ENCODE results near the gene SLC66A2.

The SLC66A2 gene

DNA sequence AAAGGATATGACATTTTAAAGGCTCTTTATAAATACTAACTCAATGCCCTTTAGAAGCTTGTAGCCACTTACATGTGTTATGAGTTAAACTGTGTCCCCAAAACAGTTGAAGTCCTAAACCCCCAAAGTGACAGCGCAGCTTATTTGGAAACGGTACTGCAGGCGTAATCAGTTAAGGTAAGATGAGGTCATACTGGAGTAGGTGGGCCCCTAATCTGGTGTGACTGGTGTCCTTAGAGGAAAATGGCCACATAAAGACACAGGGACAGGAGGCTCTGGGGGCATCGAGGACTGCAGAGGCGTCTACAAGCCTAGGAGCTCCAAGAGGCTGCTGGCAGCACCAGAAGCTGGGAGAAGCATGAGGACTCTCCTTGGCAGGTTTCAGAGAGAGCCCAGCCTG lies 28.4 kb upstream of the SLC66A2 start:
- no peak for DNase-seq (ENCODE audit: low read depth)
- H3K4me3 ChIP-seq (ENCODE audit: control insufficient read depth, low read depth, low read length), result no peak overlapping the region
- TF ChIP-seq, protein P1, sequence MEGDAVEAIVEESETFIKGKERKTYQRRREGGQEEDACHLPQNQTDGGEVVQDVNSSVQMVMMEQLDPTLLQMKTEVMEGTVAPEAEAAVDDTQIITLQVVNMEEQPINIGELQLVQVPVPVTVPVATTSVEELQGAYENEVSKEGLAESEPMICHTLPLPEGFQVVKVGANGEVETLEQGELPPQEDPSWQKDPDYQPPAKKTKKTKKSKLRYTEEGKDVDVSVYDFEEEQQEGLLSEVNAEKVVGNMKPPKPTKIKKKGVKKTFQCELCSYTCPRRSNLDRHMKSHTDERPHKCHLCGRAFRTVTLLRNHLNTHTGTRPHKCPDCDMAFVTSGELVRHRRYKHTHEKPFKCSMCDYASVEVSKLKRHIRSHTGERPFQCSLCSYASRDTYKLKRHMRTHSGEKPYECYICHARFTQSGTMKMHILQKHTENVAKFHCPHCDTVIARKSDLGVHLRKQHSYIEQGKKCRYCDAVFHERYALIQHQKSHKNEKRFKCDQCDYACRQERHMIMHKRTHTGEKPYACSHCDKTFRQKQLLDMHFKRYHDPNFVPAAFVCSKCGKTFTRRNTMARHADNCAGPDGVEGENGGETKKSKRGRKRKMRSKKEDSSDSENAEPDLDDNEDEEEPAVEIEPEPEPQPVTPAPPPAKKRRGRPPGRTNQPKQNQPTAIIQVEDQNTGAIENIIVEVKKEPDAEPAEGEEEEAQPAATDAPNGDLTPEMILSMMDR (IDR thresholded peaks at IDR 0.05; ENCODE audit: control insufficient read depth, insufficient read depth, low read depth, low read length, missing control alignments), result no peak

DNA sequence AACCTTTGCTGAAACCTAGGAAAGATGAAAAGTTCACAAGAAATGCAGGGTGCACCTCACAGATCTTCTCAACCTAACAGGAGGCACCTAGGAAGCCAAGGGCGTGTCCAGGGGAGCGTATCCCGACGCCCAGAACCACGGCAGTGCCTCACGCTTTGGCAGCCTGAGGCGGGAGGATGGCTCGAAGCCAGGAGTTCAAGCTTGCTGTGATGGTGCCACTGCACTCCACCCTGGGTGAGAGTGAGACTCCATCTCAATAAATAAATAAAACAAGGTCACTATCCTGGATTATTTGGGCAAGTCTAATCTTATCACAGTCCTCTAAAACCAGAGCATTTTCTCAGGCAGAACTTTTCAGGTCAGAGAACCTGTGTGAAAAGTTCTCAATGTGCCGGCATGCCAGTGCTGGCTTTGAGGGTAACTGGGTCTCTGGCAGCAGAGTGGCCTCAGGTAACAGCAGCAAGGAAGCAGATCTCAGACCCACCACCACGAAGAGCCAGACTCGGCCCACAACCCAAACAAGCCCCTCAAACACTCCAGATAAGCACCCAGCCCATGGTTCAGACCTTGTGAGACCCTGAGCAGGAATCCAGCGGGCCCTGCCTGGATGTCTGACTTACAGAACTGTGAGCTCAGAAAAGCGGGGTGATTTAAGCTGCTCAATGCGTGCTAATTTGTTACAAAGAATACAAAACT lies 24.7 kb upstream of the SLC66A2 start:
- TF ChIP-seq, protein P1 (IDR thresholded peaks at IDR 0.05; ENCODE audit: control insufficient read depth, insufficient read depth, low read depth, low read length, missing control alignments), result no peak
- H3K4me3 ChIP-seq (ENCODE audit: control insufficient read depth, low read depth, low read length), result no peak overlapping the region
- DNase-seq (ENCODE audit: low read depth), result no peak

DNA sequence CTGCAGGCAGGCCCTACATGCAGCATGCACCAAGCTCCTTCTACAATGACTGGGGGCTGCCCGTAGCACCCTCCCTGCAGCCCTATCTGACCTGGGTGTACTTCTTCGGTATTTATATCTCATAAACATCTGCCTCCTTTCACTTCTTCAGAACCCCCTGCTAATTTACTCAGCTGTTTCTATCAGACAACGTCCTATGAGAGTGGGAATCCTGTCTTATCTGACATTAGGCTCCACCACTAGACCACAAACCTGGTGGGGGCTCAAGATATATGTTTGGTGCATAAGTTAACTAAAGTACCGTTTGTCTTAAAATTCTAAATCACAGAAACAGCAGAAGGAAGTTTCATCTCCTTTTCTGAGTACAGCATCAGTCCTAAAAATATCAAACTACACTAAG lies 23.6 kb upstream of the SLC66A2 start:
- DNase-seq (ENCODE audit: low read depth), result no peak
- TF ChIP-seq, protein P1 (IDR thresholded peaks at IDR 0.05; ENCODE audit: control insufficient read depth, insufficient read depth, low read depth, low read length, missing control alignments), result no peak
- no peak overlapping the region for H3K4me3 ChIP-seq (ENCODE audit: control insufficient read depth, low read depth, low read length)

DNA sequence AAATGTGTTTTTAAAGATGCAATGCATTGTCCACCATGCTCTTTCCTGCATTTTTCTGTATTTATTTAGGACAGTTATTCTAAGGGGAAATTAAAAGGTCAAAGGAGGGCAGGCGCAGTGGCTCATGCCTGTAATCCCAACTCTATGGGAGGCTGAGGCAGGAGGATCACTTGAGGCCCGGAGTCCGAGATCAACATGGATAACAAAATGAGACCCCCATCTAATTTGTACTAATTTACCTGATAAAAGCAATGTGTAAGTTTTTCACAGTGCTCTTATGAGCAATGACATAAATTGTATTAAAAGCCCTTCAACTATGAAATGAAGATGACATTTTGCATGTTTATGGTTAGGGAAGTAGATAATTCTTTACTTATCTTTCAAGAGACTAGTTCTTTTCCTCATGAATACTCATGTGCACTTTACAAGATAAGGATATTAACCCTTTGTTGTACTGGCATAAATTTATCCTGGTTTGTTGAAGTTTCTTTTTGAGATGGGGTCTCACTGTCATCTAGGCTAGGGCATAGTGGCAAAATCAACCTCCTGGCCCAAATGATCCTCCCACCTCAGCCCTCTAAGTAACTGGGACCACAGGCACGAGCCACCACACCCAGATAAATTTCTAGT lies 22.7 kb upstream of the SLC66A2 start:
- no peak overlapping the region for H3K4me3 ChIP-seq (ENCODE audit: control insufficient read depth, low read depth, low read length)
- TF ChIP-seq, protein P1 (IDR thresholded peaks at IDR 0.05; ENCODE audit: control insufficient read depth, insufficient read depth, low read depth, low read length, missing control alignments), result no peak
- no peak for DNase-seq (ENCODE audit: low read depth)

DNA sequence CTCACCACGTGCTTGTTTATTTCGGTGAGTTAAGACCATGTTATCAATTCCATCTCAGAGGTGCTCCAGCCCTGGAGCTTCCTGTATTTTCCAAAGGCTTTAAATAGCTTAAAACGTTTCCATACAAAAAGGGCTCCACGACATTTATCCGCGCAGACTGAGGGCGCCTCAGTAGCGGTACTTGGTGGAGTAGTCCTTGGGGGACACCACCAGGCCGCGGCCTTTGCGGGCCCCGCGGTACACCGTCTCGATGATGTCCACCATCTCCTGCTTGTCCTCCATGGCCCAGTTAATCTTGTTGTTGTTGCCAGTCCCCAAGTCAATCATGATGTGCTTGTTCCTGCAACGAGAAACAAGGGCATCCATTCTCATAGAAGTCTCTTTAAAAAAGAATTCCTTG lies 22.1 kb upstream of the SLC66A2 start:
- TF ChIP-seq, protein P1 (IDR thresholded peaks at IDR 0.05; ENCODE audit: control insufficient read depth, insufficient read depth, low read depth, low read length, missing control alignments), result no peak
- H3K4me3 ChIP-seq (ENCODE audit: control insufficient read depth, low read depth, low read length), result no peak overlapping the region
- no peak for DNase-seq (ENCODE audit: low read depth)

DNA sequence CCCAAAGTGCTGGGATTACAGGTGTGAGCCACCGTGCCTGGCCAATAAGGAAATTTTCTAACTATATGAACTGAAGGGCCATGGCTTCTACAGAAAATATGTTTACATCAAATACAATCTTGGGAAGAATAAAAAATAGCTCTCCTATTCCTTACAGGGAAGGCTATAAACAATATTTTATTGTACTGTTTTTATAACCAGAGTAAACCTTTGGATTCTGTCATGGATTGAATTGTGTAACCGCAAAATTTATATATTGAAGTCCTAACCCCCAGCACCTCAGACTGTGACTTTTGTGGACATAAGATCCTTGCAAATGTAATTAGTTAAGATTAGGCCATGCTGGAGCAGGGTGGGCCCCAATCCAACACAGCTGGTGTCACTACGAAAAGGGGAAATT lies 21.3 kb upstream of the SLC66A2 start:
- H3K4me3 ChIP-seq (ENCODE audit: control insufficient read depth, low read depth, low read length), result no peak overlapping the region
- no peak for DNase-seq (ENCODE audit: low read depth)
- TF ChIP-seq, protein P1 (IDR thresholded peaks at IDR 0.05; ENCODE audit: control insufficient read depth, insufficient read depth, low read depth, low read length, missing control alignments), result no peak
